Measurements from ENCODE around the gene ETHE1.

GRCh38 chr19:43511324-43511723 lies 15.7 kb downstream of the ETHE1 start:
- TF ChIP-seq POLR2A (IDR thresholded peaks at IDR 0.05) (no peak), CTCF (IDR thresholded peaks at IDR 0.05) (no peak), EP300 (IDR thresholded peaks at IDR 0.05) (no peak)
